Upper lobe of right lung (tissue), 1 donor: ENCODE results near the gene AXDND1. TPM values are rescaled to one million over a fixed set of nuclear protein-coding genes. Genes with fewer than 3 reads are reported as not detected.
"Not testable (repeated sequence)": the region's sequence is repeated elsewhere in the genome, so short reads cannot be mapped to it uniquely, and the experiment has no call there.

ENCODE experiments used
- ATAC-seq: fragments of 200-7000 bp; cut with Tn5 transposase; one replicate; pipeline ENCODE4 v1.9.1; 2020; ENCODE audit warnings: mild to moderate bottlenecking, moderate library complexity
- DNase-seq: peaks from one replicate; pipeline ENCODE4 v3.0.0-alpha.2; 2020
- H3K27ac ChIP-seq: fragments of 200-600 bp; one replicate; pipeline ENCODE4 v1.8.0; 2022
- H3K27me3 ChIP-seq: fragments of 200-600 bp; one replicate; pipeline ENCODE4 v1.8.0; 2022; ENCODE audit warnings: mild to moderate bottlenecking
- H3K36me3 ChIP-seq: fragments of 200-600 bp; one replicate; pipeline ENCODE4 v1.8.0; 2022
- H3K4me1 ChIP-seq: fragments of 200-600 bp; one replicate; pipeline ENCODE4 v1.8.0; 2022
- H3K4me3 ChIP-seq: fragments of 200-600 bp; one replicate; pipeline ENCODE4 v1.8.0; 2022; ENCODE audit warnings: mild to moderate bottlenecking
- H3K9me3 ChIP-seq: fragments of 200-600 bp; one replicate; pipeline ENCODE4 v1.8.0; 2022
- intact Hi-C: fragments of 100-400 bp; cut with DNase I; formaldehyde crosslinking; loops from one replicate; pipeline ENCODE4 v1.11.0; 2022
- total RNA-seq: library from RNA; stranded (reverse); fragmentation: NEBNext Ultra II Directional; extraction: Animal tissue kit (Norgen Biotek cat#: 25700); gene quantifications from one replicate; pipeline ENCODE4 v1.2.1, GENCODE V29; 2021
- TF ChIP-seq, protein P1 (sequence below): fragments of 200-600 bp; IDR thresholded peaks from one replicate; pipeline ENCODE4 v1.8.0; 2022; ENCODE audit warnings: antibody characterized with exemption
- donor health status: DM: no; HTN: yes; CAD: no; lungs with severe emphysema.

The AXDND1 gene
- total RNA-seq, 1 donor from 2014 or later: not detected

DNA sequence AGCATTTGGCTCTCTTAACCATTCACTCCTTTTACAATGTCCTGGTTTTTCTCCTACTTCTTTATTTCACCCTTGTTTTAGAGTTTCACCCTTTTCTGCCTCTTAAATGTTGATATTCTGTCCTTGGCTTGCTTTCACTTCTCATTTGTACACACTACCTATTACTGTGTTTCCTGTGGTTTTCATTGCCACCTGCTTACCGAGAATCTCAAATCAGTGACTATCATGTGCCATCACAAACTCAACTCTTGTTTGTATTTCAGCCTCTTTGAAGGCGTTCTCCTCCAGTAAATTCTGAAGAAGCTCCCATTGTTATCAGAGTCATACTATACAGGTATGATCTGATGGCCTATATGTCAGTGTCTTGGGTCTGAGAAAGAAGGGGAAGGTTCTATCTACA, 144.3 kb downstream of the AXDND1 start:
- H3K9me3 ChIP-seq: no peaks in the 10 kb centered on the region
- no peaks in the 10 kb centered on the region for H3K4me1 ChIP-seq
- no peak for DNase-seq
- no peaks in the 10 kb centered on the region for H3K36me3 ChIP-seq
- H3K27ac ChIP-seq: no peak overlapping the region
- TF ChIP-seq, protein P1, sequence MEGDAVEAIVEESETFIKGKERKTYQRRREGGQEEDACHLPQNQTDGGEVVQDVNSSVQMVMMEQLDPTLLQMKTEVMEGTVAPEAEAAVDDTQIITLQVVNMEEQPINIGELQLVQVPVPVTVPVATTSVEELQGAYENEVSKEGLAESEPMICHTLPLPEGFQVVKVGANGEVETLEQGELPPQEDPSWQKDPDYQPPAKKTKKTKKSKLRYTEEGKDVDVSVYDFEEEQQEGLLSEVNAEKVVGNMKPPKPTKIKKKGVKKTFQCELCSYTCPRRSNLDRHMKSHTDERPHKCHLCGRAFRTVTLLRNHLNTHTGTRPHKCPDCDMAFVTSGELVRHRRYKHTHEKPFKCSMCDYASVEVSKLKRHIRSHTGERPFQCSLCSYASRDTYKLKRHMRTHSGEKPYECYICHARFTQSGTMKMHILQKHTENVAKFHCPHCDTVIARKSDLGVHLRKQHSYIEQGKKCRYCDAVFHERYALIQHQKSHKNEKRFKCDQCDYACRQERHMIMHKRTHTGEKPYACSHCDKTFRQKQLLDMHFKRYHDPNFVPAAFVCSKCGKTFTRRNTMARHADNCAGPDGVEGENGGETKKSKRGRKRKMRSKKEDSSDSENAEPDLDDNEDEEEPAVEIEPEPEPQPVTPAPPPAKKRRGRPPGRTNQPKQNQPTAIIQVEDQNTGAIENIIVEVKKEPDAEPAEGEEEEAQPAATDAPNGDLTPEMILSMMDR: no peak
- H3K4me3 ChIP-seq: no peak overlapping the region
- H3K27me3 ChIP-seq: no peaks in the 10 kb centered on the region
- intact Hi-C loops: no loop called here
- ATAC-seq: no peak

DNA sequence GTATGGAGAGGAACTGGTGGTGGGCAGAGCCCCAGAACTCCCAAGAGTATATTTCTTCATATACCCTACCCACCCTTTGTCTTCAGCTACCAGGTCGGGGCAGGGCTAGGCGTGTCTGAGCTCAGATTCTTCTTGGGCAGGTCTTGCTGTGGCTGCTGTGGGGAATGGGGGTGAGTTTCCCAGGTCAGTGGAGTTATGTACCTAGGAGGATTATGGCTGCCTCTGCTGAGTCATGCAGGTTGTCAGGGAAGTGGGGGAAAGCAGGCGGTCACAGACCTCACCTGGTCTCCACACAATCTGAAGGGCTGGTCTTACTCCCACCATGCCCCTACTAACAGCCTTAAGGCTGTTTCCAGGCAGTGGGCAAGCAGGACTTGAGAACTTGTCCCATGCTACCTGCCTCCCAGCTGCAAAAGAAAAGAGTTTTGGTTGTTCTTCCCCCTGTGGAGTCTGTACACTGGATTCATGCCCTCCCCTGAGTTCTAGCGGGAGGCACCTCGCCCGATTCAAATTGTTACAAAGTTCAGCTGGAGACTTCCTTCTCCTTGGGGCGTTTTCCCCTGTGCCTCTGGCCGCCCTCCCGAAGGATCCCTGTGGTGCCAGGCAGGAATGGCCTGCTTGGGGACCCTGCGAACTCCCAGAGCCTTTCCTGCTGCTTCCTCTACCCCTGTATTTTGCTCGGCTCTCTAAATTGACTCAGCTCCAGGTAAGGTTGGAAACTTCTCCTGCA, 151.4 kb downstream of the AXDND1 start:
- ATAC-seq (no peak), DNase-seq (no peak)

DNA sequence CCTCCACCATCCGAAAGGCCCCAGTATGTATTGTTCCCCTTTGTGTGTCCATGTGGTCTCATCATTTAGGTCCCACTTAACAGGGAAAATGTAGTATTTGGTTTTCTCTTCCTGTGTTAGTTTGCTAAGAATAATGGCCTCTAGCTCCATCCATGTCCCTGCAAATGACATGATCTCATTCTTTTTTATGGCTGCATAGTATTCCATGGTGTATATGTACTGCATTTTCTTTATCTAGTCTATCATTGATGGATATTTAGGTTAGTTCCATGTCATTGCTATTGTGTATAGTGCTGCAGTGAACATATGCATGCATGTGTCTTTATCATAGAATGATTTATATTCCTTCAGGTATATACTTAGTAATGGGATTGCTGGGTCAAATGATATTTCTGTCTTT, 152.8 kb downstream of the AXDND1 start:
- H3K27ac ChIP-seq, H3K36me3 ChIP-seq, H3K4me3 ChIP-seq, H3K4me1 ChIP-seq, DNase-seq, H3K9me3 ChIP-seq, ATAC-seq, intact Hi-C loops, H3K27me3 ChIP-seq: not testable (repeated sequence)

More for the DNA sequence above, 151.4 kb downstream of the AXDND1 start:
- Histone ChIP-seq H3K36me3 (no peaks in the 10 kb centered on the region), H3K9me3 (no peaks in the 10 kb centered on the region), H3K27ac (no peak overlapping the region), H3K4me3 (no peak overlapping the region), H3K27me3 (no peaks in the 10 kb centered on the region), H3K4me1 (no peaks in the 10 kb centered on the region)
- intact Hi-C loops: no loop called here
- TF ChIP-seq, protein P1: no peak

DNA sequence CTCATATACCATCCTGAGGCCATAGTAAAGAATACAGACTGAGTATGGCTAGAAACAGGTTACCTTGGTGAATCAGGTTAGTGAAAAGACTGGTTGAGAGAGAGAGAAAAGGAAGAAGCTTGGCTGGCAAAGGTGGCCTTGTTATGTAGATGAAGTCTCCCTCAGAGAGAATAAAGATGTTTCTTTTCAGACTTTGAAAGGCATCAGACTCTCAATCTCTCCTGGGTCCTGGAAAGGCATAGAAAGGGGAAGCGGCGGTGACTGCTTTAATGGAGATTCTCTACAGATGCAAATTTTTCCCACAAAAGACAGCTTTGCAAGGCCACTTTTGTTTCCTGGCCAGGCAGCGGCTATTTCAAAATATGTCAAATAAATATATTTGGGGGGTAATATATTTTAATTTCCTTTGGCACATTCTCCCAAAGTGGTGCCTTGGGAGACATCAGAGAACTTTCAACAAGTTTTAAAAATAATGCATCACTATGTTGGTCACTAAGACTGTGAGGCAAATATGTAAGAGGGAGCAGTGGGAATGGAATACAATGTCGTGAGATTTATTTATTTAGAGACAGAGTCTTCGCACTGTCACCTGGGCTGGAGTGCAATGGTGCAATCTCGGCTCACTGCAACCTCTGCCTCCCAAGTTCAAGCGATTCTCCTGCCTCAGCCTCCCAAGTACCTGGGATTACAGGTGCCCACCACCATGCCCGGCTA, 163.9 kb downstream of the AXDND1 start:
- Histone ChIP-seq H3K4me3 (no peak overlapping the region), H3K4me1 (no peaks in the 10 kb centered on the region), H3K27ac (no peak overlapping the region), H3K36me3 (no peaks in the 10 kb centered on the region), H3K9me3 (no peaks in the 10 kb centered on the region), H3K27me3 (no peaks in the 10 kb centered on the region)
- intact Hi-C loops: no loop called here
- ATAC-seq (no peak), DNase-seq (no peak)
- TF ChIP-seq, protein P1: no peak

DNA sequence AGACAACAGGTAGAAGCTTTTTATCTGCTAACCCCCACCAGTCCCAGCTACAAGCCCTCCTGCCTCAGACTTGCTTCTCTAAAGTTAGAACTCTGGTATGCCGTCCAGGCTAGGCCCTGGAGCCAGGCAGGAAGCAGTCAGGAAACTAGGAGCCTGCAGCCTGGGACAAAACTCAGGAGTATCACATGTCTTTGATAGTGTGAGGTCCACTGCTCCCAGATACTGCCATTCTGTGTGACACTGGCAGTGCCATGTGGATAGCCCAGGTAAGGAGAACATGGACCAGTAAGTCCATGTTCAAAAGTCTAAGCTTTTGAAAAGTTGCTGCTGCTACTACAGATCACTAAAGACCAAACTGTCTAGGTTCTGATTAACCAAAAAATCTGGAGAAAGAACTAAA, 164.6 kb downstream of the AXDND1 start:
- ATAC-seq: no peak
- TF ChIP-seq, protein P1: no peak
- no peaks in the 10 kb centered on the region for H3K9me3 ChIP-seq
- no peaks in the 10 kb centered on the region for H3K27me3 ChIP-seq
- intact Hi-C loops: no loop called here
- no peak overlapping the region for H3K27ac ChIP-seq
- no peak overlapping the region for H3K4me3 ChIP-seq
- DNase-seq: no peak
- H3K36me3 ChIP-seq: no peaks in the 10 kb centered on the region
- no peaks in the 10 kb centered on the region for H3K4me1 ChIP-seq

DNA sequence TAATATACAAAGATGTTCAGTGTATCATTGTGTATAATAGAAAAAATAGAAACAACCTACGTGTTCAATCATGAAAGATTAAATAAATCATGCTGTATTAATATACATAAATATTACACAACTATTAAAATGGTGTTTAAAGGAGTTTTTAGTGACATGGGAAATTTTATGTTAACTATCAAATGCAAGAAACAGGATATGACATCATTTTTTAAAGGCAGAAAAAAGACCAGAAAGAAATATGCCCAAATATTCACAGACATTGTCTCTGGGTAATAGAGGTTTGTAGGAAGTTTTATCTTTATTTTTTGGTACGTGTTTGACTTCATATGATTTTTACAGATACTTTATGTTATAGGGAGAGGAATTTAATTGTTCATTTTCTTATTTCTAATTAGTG, 176.0 kb downstream of the AXDND1 start:
- TF ChIP-seq, protein P1: no peak
- intact Hi-C loops: no loop called here
- Histone ChIP-seq H3K4me1 (no peaks in the 10 kb centered on the region), H3K36me3 (no peaks in the 10 kb centered on the region), H3K27me3 (no peaks in the 10 kb centered on the region), H3K27ac (no peak overlapping the region), H3K4me3 (no peak overlapping the region), H3K9me3 (no peaks in the 10 kb centered on the region)
- no peak for ATAC-seq
- no peak for DNase-seq
